22Rv1 (cell line): ENCODE data around the gene PRPH.
"Not testable (repeated sequence)": the region's sequence is repeated elsewhere in the genome, so short reads cannot be mapped to it uniquely, and the experiment has no call there.

Experiments
- H3K27ac ChIP-seq: fragments of 450-650 bp; 2 replicates; pipeline ENCODE4 v1.5.1; 2017
- ZFX ChIP-seq: fragments of 450-650 bp; IDR thresholded peaks from 2 replicates; pipeline ENCODE4 v1.6.1; 2017; ENCODE audit warnings: antibody characterized with exemption, borderline replicate concordance
- TF ChIP-seq, protein P1 (sequence below): fragments of 450-650 bp; IDR thresholded peaks from 2 replicates; pipeline ENCODE4 v1.5.1; 2017; ENCODE audit warnings: mild to moderate bottlenecking

PRPH gene

DNA sequence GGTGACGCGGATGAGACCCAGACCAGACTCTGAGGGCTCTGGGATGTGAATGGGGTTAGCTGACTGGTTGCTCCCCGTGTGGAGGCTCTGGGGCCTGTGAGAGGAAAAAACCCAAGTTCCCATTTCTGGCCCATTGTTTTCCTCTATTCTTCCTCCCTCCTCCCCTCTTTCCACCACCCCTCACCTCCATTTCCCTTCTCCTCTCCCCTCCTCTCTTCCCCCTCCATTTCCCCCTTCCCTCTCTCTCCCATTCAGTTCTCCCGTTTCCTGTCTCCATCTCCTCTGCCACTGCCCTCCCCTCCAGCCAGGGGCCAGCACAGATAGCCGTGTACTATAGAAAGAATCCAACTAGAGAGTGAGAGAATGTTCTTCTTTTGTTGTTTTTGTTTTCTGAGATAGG is 12.6 kb upstream of the PRPH start:
- H3K27ac ChIP-seq, result no peak overlapping the region
- no peak for TF ChIP-seq ZFX
- TF ChIP-seq, protein P1, sequence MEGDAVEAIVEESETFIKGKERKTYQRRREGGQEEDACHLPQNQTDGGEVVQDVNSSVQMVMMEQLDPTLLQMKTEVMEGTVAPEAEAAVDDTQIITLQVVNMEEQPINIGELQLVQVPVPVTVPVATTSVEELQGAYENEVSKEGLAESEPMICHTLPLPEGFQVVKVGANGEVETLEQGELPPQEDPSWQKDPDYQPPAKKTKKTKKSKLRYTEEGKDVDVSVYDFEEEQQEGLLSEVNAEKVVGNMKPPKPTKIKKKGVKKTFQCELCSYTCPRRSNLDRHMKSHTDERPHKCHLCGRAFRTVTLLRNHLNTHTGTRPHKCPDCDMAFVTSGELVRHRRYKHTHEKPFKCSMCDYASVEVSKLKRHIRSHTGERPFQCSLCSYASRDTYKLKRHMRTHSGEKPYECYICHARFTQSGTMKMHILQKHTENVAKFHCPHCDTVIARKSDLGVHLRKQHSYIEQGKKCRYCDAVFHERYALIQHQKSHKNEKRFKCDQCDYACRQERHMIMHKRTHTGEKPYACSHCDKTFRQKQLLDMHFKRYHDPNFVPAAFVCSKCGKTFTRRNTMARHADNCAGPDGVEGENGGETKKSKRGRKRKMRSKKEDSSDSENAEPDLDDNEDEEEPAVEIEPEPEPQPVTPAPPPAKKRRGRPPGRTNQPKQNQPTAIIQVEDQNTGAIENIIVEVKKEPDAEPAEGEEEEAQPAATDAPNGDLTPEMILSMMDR, result no peak

DNA sequence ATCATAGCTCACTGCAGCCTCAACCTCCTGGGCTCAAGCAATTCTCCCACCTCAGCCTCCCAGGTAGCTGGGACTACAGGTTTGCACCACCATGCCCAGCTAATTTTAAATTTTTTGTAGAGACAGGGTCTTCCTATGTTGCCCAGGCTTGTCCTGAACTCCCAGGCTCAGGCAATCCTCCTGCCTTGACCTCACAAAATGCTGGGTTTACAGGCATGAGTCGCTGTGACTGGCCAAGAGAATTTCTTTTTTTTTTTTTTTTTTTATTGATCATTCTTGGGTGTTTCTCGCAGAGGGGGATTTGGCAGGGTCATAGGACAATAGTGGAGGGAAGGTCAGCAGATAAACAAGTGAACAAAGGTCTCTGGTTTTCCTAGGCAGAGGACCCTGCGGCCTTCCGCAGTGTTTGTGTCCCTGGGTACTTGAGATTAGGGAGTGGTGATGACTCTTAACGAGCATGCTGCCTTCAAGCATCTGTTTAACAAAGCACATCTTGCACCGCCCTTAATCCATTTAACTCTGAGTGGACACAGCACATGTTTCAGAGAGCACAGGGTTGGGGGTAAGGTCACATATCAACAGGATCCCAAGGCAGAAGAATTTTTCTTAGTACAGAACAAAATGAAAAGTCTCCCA is 12.1 kb upstream of the PRPH start:
- not testable (repeated sequence) for H3K27ac ChIP-seq

DNA sequence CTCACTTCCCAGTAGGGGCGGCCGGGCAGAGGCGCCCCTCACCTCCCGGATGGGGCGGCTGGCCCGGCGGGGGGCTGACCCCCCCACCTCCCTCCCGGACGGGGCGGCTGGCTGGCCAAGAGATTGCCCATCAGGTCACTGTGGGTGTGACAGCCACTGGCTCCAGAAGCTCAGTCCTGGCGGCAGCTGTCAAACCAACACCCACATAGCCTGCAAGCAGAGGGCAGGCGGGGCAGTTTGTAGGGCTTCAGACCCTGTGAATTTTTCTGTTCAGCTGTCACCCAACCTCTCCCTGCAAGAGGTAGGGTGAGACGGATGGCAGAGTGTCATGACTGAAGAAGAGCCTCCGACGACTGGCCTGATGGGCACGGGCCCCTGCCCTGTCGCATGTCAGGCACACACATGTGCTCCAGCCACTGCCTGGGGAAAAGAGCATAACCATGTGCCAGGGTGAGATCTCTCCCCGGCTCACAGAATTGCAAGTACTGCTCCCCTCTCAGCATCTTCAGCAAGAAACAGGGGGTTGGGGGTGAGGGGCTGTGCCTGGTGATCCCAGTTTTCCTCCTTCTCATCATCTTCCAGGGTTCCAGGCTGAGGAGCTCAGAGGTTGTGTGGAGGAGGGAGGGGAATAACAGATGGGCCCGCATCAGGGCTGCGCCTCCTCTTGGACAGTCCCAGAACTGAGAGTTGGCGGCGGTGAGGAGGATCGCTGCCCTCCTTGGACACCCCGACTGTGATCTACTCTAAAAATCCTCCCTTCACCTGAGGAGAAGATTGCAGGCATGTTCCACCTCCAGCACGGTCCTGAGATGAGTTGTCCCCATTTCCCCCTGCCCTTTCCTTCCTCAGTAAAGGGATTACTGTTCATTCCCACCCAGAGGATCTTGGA is 11.2 kb upstream of the PRPH start:
- H3K27ac ChIP-seq, result no peak overlapping the region
- no peak for TF ChIP-seq ZFX
- TF ChIP-seq, protein P1, result peak; percentile 31; the same call in 1 of the 2 replicates

DNA sequence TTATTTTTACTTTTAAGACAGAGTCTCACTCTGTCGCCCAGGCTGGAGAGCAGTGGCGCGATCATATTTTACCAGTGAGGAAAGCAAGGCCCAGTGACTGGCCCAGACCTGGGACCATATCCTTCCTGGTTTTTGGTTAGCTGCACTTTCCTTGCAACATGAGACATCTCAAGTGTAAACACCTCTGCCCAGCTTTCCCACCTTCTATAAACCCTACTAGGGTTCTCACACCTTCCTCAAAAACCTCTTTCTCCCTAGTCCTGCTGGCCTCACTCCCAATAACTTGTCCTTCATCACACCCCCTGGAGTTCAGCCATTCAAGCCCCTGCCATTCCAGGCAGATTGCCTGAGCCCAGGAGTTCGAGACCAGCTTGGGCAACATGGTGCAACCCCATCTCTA is 10.3 kb upstream of the PRPH start:
- no peak overlapping the region for H3K27ac ChIP-seq
- TF ChIP-seq, protein P1, result no peak
- TF ChIP-seq ZFX, result no peak

DNA sequence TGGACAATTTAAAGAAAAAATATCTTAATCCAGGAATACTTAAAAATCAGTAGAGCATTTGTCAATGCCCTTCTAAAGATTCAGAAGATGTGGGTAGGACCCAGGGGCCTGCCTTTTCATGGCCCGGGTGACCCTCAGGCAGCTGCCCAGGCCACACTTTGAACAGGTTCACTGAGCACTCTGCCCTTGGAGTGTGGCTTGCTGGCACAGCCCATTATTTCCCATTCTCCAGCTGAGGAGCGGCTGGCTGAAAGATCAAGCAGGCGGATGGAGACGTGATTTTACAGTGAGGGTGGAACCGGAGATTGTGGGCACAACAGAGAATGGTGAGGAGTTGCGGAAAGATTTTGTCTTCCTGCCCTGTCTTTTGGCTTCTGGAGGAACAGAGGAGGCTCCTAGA is 7.1 kb upstream of the PRPH start:
- no peak overlapping the region for H3K27ac ChIP-seq
- no peak for TF ChIP-seq ZFX
- TF ChIP-seq, protein P1, result no peak

DNA sequence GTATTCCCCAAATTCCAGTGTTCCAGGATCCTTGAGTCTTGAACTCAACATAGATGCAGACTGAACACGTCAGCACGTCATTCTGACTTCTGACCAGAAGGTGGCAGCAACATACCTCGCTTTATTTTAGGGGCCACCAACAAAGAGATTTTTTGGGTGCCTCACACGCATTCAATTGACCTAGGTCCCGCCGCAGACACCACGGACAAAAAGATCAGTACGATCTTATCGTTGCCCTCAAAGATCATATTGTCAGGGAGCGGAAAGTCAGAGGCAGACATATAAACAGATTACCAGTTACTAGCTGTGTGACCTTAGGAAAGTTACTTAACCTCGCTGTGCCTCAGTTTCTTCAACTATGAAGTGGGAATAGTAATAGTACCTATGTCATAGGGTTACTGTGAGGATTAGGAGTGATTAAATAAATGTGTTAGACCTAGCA is 6.5 kb upstream of the PRPH start:
- H3K27ac ChIP-seq, result no peak overlapping the region
- TF ChIP-seq ZFX, result no peak
- TF ChIP-seq, protein P1, result peak; percentile 98

DNA sequence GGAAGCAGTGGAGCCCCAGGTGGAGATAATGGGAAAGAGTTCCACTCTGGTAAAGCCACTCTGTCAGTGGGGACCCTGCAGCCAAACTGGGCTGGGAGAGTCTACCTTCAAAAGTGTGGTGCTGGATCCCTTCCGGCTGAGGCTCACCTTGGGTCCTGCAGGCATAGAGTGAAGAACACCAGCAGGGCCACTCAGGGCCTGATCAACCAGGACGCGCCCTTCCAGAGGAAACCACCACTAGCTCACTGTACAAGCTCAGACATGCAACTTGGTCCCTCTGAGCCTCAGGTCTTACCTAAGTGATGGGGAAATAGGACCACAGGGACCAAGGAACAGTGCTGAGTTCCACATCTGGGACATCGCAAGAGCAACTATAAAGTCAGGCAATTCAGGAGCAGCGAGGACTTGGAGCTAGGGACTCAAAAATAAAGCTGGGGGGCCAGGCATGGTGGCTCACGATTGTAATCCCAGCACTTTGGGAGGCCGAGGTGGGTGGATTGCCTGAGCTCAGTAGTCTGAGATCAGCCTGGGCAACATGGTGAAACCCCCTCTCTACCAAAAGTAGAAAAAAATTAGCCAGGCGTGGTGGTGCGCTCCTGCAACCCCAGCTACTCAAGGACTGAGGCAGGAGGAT is 5.9 kb upstream of the PRPH start:
- TF ChIP-seq, protein P1, result no peak
- no peak for TF ChIP-seq ZFX
- no peak overlapping the region for H3K27ac ChIP-seq
